ENCODE results near the gene MRPL46. TPM values are rescaled to one million over a fixed set of nuclear protein-coding genes. Genes with fewer than 3 reads are reported as not detected.

Gene MRPL46
- total RNA-seq, 1 donor from 2014 or later: 25.9 TPM

GRCh38 chr15:88487796-88488523 is 20.8 kb upstream of the MRPL46 start:
- Mint-ChIP-seq H3K27me3 (ENCODE audit: low read depth) (peaks cover 22% of the 10 kb centered on the region), H3K36me3 (ENCODE audit: low read depth) (no peaks in the 10 kb centered on the region), H3K4me3 (no peak overlapping the region), H3K4me1 (peaks cover 15% of the 10 kb centered on the region), H3K9me3 (no peaks in the 10 kb centered on the region), H3K27ac (ENCODE audit: unreplicated experiment) (no peak overlapping the region)
- no peak for TF ChIP-seq CTCF (conservative IDR thresholded peaks at IDR 0.05)
- DNase-seq (ENCODE audit: low read depth, low spot score): no peak

DNA sequence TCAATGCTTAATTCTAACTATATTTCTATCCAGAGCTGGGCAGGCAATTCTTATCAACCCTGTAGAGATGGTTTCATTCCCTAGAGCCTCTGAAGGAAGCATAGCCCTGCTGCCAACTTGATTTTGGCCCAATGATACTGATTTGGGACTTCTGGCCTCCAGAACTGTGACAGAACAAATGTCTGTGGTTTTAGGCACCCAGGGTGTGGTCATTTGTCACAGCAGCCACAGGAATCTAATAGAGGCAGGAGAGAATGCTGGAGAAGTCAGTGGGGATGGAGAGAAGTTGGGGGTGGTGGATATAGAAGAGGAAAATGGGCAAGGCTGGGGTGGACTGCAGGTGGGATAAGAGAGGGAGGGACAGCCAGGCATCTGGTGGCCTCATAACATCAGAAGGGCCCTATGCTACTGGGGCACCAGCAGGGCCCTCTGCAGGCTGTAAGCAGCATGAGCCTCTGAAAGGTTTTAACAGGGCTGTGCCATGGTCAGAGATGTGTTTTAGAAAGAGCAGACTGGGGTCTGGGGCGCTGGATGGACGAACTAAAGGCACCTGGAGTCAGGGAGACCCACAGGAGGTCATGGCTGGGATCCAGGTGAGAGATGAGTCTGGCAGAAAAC is 20.1 kb upstream of the MRPL46 start:
- H3K27ac Mint-ChIP-seq (ENCODE audit: unreplicated experiment): no peak overlapping the region
- peaks cover 15% of the 10 kb centered on the region for H3K4me1 Mint-ChIP-seq
- no peak for DNase-seq (ENCODE audit: low read depth, low spot score)
- no peak for TF ChIP-seq CTCF (conservative IDR thresholded peaks at IDR 0.05)
- H3K36me3 Mint-ChIP-seq (ENCODE audit: low read depth): no peaks in the 10 kb centered on the region
- no peak overlapping the region for H3K4me3 Mint-ChIP-seq
- no peaks in the 10 kb centered on the region for H3K9me3 Mint-ChIP-seq
- H3K27me3 Mint-ChIP-seq (ENCODE audit: low read depth): peaks cover 27% of the 10 kb centered on the region

- no peaks in the 10 kb centered on the region for H3K36me3 Mint-ChIP-seq (ENCODE audit: low read depth)
- no peak overlapping the region for H3K27ac Mint-ChIP-seq (ENCODE audit: unreplicated experiment)
- no peak overlapping the region for H3K4me3 Mint-ChIP-seq
- H3K4me1 Mint-ChIP-seq: peaks cover 19% of the 10 kb centered on the region
- no peak for DNase-seq (ENCODE audit: low read depth, low spot score)
- TF ChIP-seq CTCF (conservative IDR thresholded peaks at IDR 0.05): no peak
- peaks cover 27% of the 10 kb centered on the region for H3K27me3 Mint-ChIP-seq (ENCODE audit: low read depth)
- no peaks in the 10 kb centered on the region for H3K9me3 Mint-ChIP-seq
Measured at GRCh38 chr15:88484682-88485331, 17.6 kb upstream of the MRPL46 start.

- no peak for TF ChIP-seq CTCF (conservative IDR thresholded peaks at IDR 0.05)
- Mint-ChIP-seq H3K27me3 (ENCODE audit: low read depth) (peaks cover 20% of the 10 kb centered on the region), H3K9me3 (no peaks in the 10 kb centered on the region), H3K4me1 (peaks cover 19% of the 10 kb centered on the region), H3K27ac (ENCODE audit: unreplicated experiment) (no peak overlapping the region), H3K36me3 (ENCODE audit: low read depth) (no peaks in the 10 kb centered on the region), H3K4me3 (no peak overlapping the region)
- DNase-seq (ENCODE audit: low read depth, low spot score): no peak
Measured at GRCh38 chr15:88482263-88482662, 15.1 kb upstream of the MRPL46 start.

DNA sequence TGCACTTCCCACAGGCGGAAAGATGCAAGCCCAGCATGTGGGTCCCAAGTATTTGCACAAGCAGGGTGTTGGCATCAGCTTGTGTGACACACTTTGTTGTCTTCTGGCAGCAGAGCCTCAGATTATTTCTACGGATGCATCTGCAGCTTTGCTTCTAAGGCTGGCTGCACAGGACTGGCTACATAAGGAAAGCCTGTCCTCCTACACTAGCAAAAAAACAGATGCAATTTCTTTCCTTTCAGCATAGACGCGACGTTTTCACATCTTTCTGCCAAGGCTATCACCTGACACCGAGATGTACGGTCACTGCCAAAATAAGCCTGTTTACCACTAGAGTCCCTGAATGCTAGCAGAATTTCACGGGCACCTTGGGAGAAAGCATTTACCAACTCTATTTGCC is 13.8 kb upstream of the MRPL46 start:
- Mint-ChIP-seq H3K4me1 (peaks cover 19% of the 10 kb centered on the region), H3K27ac (ENCODE audit: unreplicated experiment) (no peak overlapping the region), H3K36me3 (ENCODE audit: low read depth) (no peaks in the 10 kb centered on the region), H3K27me3 (ENCODE audit: low read depth) (peaks cover 13% of the 10 kb centered on the region), H3K4me3 (no peak overlapping the region), H3K9me3 (no peaks in the 10 kb centered on the region)
- DNase-seq (ENCODE audit: low read depth, low spot score): no peak
- TF ChIP-seq CTCF (conservative IDR thresholded peaks at IDR 0.05): no peak

All from neural crest cell (in vitro differentiated cells).